OCI-LY1 (cell line): ENCODE results near the gene ADAMTSL2.

Experiments
- H2AFZ ChIP-seq: fragments of 200-600 bp; sonication (generic), shearing (Covaris generic); 2 replicates; pipeline ENCODE4 v1.6.0; 2014; ENCODE audit warnings: antibody characterized with exemption, mild to moderate bottlenecking, low read length
- H3F3A ChIP-seq: fragments of 200-600 bp; sonication (generic), shearing (Covaris generic); 2 replicates; pipeline ENCODE4 v1.6.0; 2014; ENCODE audit warnings: mild to moderate bottlenecking, antibody characterized with exemption, low read length, moderate library complexity; ENCODE audit not compliant: insufficient read depth
- H3K27ac ChIP-seq: fragments of 200-600 bp; sonication (generic); 2 replicates; pipeline ENCODE4 v1.5.1; 2014; ENCODE audit warnings: low read length, mixed run types, mild to moderate bottlenecking, low read depth; ENCODE audit not compliant: poor library complexity, severe bottlenecking
- H3K27me3 ChIP-seq: fragments of 200-600 bp; sonication (generic); 2 replicates; pipeline ENCODE4 v1.6.0; 2014; ENCODE audit warnings: antibody characterized with exemption, mild to moderate bottlenecking, low read length, moderate library complexity; ENCODE audit not compliant: insufficient read depth
- H3K36me3 ChIP-seq: fragments of 200-600 bp; sonication (generic); 2 replicates; pipeline ENCODE4 v1.6.1; 2014; ENCODE audit warnings: mild to moderate bottlenecking, antibody characterized with exemption, low read length, moderate library complexity, mixed read lengths; ENCODE audit not compliant: insufficient read depth
- H3K4me1 ChIP-seq: fragments of 200-600 bp; sonication (generic); 2 replicates; pipeline ENCODE4 v1.5.1; 2014; ENCODE audit warnings: mild to moderate bottlenecking, low read length, moderate library complexity; ENCODE audit not compliant: insufficient read depth, severe bottlenecking
- H3K4me2 ChIP-seq: fragments of 200-600 bp; sonication (generic), shearing (Covaris generic); 2 replicates; pipeline ENCODE4 v1.6.1; 2014; ENCODE audit warnings: low read length
- H3K4me3 ChIP-seq: fragments of 200-600 bp; sonication (generic); 2 replicates; pipeline ENCODE4 v1.5.1; 2014; ENCODE audit warnings: low read length, low read depth, mild to moderate bottlenecking, mixed read lengths; ENCODE audit not compliant: poor library complexity, severe bottlenecking
- H3K79me2 ChIP-seq: fragments of 200-600 bp; shearing (Covaris generic); 2 replicates; pipeline ENCODE4 v1.6.1; 2016; ENCODE audit warnings: mixed run types, low read length, mixed read lengths; ENCODE audit not compliant: insufficient read depth
- H3K9ac ChIP-seq: fragments of 200-600 bp; sonication (generic), shearing (Covaris generic); 2 replicates; pipeline ENCODE4 v1.6.1; 2014; ENCODE audit warnings: mild to moderate bottlenecking, low read length, mixed read lengths
- H3K9me2 ChIP-seq: fragments of 200-600 bp; sonication (generic), shearing (Covaris generic); 2 replicates; pipeline ENCODE4 v1.6.1; 2014; ENCODE audit warnings: low read depth, mild to moderate bottlenecking, low read length, mixed read lengths
- H3K9me3 ChIP-seq: fragments of 200-600 bp; shearing (Covaris generic); 2 replicates; pipeline ENCODE4 v1.6.1; 2014; ENCODE audit warnings: low read length, mixed read lengths
- H4K20me1 ChIP-seq: fragments of 200-600 bp; sonication (generic), shearing (Covaris generic); 2 replicates; pipeline ENCODE4 v1.6.0; 2016; ENCODE audit warnings: mild to moderate bottlenecking, low read length; ENCODE audit not compliant: insufficient read depth
- CTCF ChIP-seq: fragments of 200-600 bp; sonication (generic), shearing (Covaris generic); IDR thresholded peaks from 2 replicates; pipeline ENCODE4 v1.5.1; 2017; ENCODE audit warnings: mild to moderate bottlenecking, antibody characterized with exemption, low read length, moderate library complexity, mixed read lengths
- EZH2 ChIP-seq: fragments of 200-600 bp; sonication (generic), shearing (Covaris generic); IDR thresholded peaks from 2 replicates; pipeline ENCODE4 v1.8.0; 2017; ENCODE audit warnings: borderline replicate concordance, mixed run types, mild to moderate bottlenecking, antibody characterized with exemption, low read length, moderate library complexity, mixed read lengths

Gene ADAMTSL2

GRCh38 chr9:133587051-133587450, 52.5 kb downstream of the ADAMTSL2 start:
- H3K36me3 ChIP-seq, result no peaks in the 10 kb centered on the region
- H2AFZ ChIP-seq, result no peak overlapping the region
- no peak overlapping the region for H3K9ac ChIP-seq
- no peaks in the 10 kb centered on the region for H4K20me1 ChIP-seq
- no peaks in the 10 kb centered on the region for H3F3A ChIP-seq
- no peaks in the 10 kb centered on the region for H3K9me3 ChIP-seq
- no peaks in the 10 kb centered on the region for H3K4me1 ChIP-seq
- H3K27ac ChIP-seq, result no peak overlapping the region
- H3K9me2 ChIP-seq, result no peaks in the 10 kb centered on the region
- no peak overlapping the region for H3K4me2 ChIP-seq
- no peaks in the 10 kb centered on the region for H3K27me3 ChIP-seq
- TF ChIP-seq EZH2 (no peak), CTCF (no peak)
- H3K4me3 ChIP-seq, result no peak overlapping the region
- no peaks in the 10 kb centered on the region for H3K79me2 ChIP-seq

GRCh38 chr9:133587466-133587865, 53.0 kb downstream of the ADAMTSL2 start:
- no peak overlapping the region for H3K27ac ChIP-seq
- no peaks in the 10 kb centered on the region for H3K9me2 ChIP-seq
- H3K4me1 ChIP-seq, result no peaks in the 10 kb centered on the region
- no peak overlapping the region for H3K9ac ChIP-seq
- no peak overlapping the region for H3K4me2 ChIP-seq
- H3F3A ChIP-seq, result no peaks in the 10 kb centered on the region
- H3K36me3 ChIP-seq, result no peaks in the 10 kb centered on the region
- no peaks in the 10 kb centered on the region for H3K9me3 ChIP-seq
- TF ChIP-seq EZH2 (no peak), CTCF (no peak)
- no peak overlapping the region for H2AFZ ChIP-seq
- no peaks in the 10 kb centered on the region for H3K79me2 ChIP-seq
- no peaks in the 10 kb centered on the region for H4K20me1 ChIP-seq
- no peak overlapping the region for H3K4me3 ChIP-seq
- no peaks in the 10 kb centered on the region for H3K27me3 ChIP-seq

GRCh38 chr9:133589454-133590227, 55.1 kb downstream of the ADAMTSL2 start:
- Histone ChIP-seq H3K4me2 (no peak overlapping the region), H3K79me2 (no peaks in the 10 kb centered on the region), H3K36me3 (no peaks in the 10 kb centered on the region), H2AFZ (no peak overlapping the region), H3K4me3 (no peak overlapping the region), H3K9me3 (no peaks in the 10 kb centered on the region), H3K9me2 (no peaks in the 10 kb centered on the region), H3K27ac (no peak overlapping the region), H3K27me3 (no peaks in the 10 kb centered on the region), H3K4me1 (no peaks in the 10 kb centered on the region), H3F3A (no peaks in the 10 kb centered on the region), H3K9ac (no peak overlapping the region), H4K20me1 (no peaks in the 10 kb centered on the region)
- TF ChIP-seq CTCF (peak; percentile 84), EZH2 (no peak)
